ENCODE measurements around the gene NBPF6.
"Not testable (repeated sequence)": the region's sequence is repeated elsewhere in the genome, so short reads cannot be mapped to it uniquely, and the experiment has no call there.

Gene NBPF6

GRCh38 chr1:108450043-108450442 lies at the start of gene NBPF6:
TSS of gene NBPF6 (plus strand) at chr1:108450343. CDS start at chr1:108450602, 259 bp downstream.
- DNase-seq (ENCODE audit: low read depth in 2 of 2), result not testable (repeated sequence)

GRCh38 chr1:108411098-108411833 lies 38.9 kb upstream of the NBPF6 start:
- DNase-seq (ENCODE audit: low read depth in 2 of 2), result not testable (repeated sequence)

GRCh38 chr1:108420129-108420528 lies 30.0 kb upstream of the NBPF6 start:
- not testable (repeated sequence) for DNase-seq (ENCODE audit: low read depth in 2 of 2)

- not testable (repeated sequence) for DNase-seq (ENCODE audit: low read depth in 2 of 2)
Measured at GRCh38 chr1:108421061-108421916, 28.9 kb upstream of the NBPF6 start.

- not testable (repeated sequence) for DNase-seq (ENCODE audit: low read depth in 2 of 2)
Measured at GRCh38 chr1:108426877-108427276, 23.3 kb upstream of the NBPF6 start.

- DNase-seq (ENCODE audit: low read depth in 2 of 2), result not testable (repeated sequence)
Measured at GRCh38 chr1:108432002-108432401, 18.1 kb upstream of the NBPF6 start.

- DNase-seq (ENCODE audit: low read depth in 2 of 2), result not testable (repeated sequence)
Measured at GRCh38 chr1:108433404-108433803, 16.7 kb upstream of the NBPF6 start.

- not testable (repeated sequence) for DNase-seq (ENCODE audit: low read depth in 2 of 2)
Measured at GRCh38 chr1:108438536-108438935, 11.6 kb upstream of the NBPF6 start.

GRCh38 chr1:108454521-108454920 lies 4.4 kb downstream of the NBPF6 start:
- not testable (repeated sequence) for DNase-seq (ENCODE audit: low read depth in 2 of 2)

- DNase-seq (ENCODE audit: low read depth in 2 of 2), result not testable (repeated sequence)
Measured at GRCh38 chr1:108458661-108459060, 8.5 kb downstream of the NBPF6 start.

GRCh38 chr1:108461758-108462157 lies 11.6 kb downstream of the NBPF6 start:
- not testable (repeated sequence) for DNase-seq (ENCODE audit: low read depth in 2 of 2)

GRCh38 chr1:108463962-108464361 lies 13.8 kb downstream of the NBPF6 start:
- DNase-seq (ENCODE audit: low read depth in 2 of 2), result not testable (repeated sequence)

GRCh38 chr1:108466166-108466565 lies 16.0 kb downstream of the NBPF6 start:
- not testable (repeated sequence) for DNase-seq (ENCODE audit: low read depth in 2 of 2)

- not testable (repeated sequence) for DNase-seq (ENCODE audit: low read depth in 2 of 2)
Measured at GRCh38 chr1:108467155-108467554, 17.0 kb downstream of the NBPF6 start.

GRCh38 chr1:108470750-108471149 lies 20.6 kb downstream of the NBPF6 start:
- not testable (repeated sequence) for DNase-seq (ENCODE audit: low read depth in 2 of 2)

- DNase-seq (ENCODE audit: low read depth in 2 of 2), result not testable (repeated sequence)
Measured at GRCh38 chr1:108474516-108474915, 24.4 kb downstream of the NBPF6 start.

- DNase-seq (ENCODE audit: low read depth in 2 of 2), result no peak
Measured at GRCh38 chr1:108478429-108479015, 28.4 kb downstream of the NBPF6 start.

- DNase-seq (ENCODE audit: low read depth in 2 of 2), result no peak
Measured at GRCh38 chr1:108482708-108483107, 32.6 kb downstream of the NBPF6 start.

- not testable (repeated sequence) for DNase-seq (ENCODE audit: low read depth in 2 of 2)
Measured at GRCh38 chr1:108485990-108486389, 35.8 kb downstream of the NBPF6 start.

GRCh38 chr1:108486707-108487106 lies 36.6 kb downstream of the NBPF6 start:
- not testable (repeated sequence) for DNase-seq (ENCODE audit: low read depth in 2 of 2)

- not testable (repeated sequence) for DNase-seq (ENCODE audit: low read depth in 2 of 2)
Measured at GRCh38 chr1:108495008-108495407, 44.9 kb downstream of the NBPF6 start.

- not testable (repeated sequence) for DNase-seq (ENCODE audit: low read depth in 2 of 2)
Measured at GRCh38 chr1:108496856-108497255, 46.7 kb downstream of the NBPF6 start.
